Right hindlimb (tissue), 1 donor: ENCODE data around the gene DPH6.
"Not testable (repeated sequence)": the region's sequence is repeated elsewhere in the genome, so short reads cannot be mapped to it uniquely, and the experiment has no call there.

Experiments
- DNase-seq: peaks from one replicate; pipeline ENCODE4 v3.0.0-alpha.2; 2018

DPH6 gene

GRCh38 chr15:35545824-35546510 is at the start of gene DPH6:
TSS of gene DPH6 (minus strand) at chr15:35546165. CDS start at chr15:35546141, 24 bp downstream.
- DNase-seq = peak; percentile 91

GRCh38 chr15:35595656-35596055 is 49.7 kb upstream of the DPH6 start:
- DNase-seq = no peak

GRCh38 chr15:35591987-35592386 is 46.0 kb upstream of the DPH6 start:
- not testable (repeated sequence) for DNase-seq

- no peak for DNase-seq
Measured at GRCh38 chr15:35583863-35584528, 38.0 kb upstream of the DPH6 start.

- DNase-seq = no peak
Measured at GRCh38 chr15:35580606-35581005, 34.6 kb upstream of the DPH6 start.

GRCh38 chr15:35567392-35567791 is 21.4 kb upstream of the DPH6 start:
- DNase-seq = no peak

- DNase-seq = no peak
Measured at GRCh38 chr15:35566991-35567390, 21.0 kb upstream of the DPH6 start.

GRCh38 chr15:35565901-35566300 is 19.9 kb upstream of the DPH6 start:
- DNase-seq = no peak

GRCh38 chr15:35562641-35563040 is 16.7 kb upstream of the DPH6 start:
- no peak for DNase-seq

GRCh38 chr15:35561308-35561707 is 15.3 kb upstream of the DPH6 start:
- DNase-seq = no peak

- no peak for DNase-seq
Measured at GRCh38 chr15:35560870-35561269, 14.9 kb upstream of the DPH6 start.

GRCh38 chr15:35560258-35560657 is 14.3 kb upstream of the DPH6 start:
- no peak for DNase-seq

GRCh38 chr15:35559683-35560082 is 13.7 kb upstream of the DPH6 start:
- no peak for DNase-seq

GRCh38 chr15:35557544-35557943 is 11.6 kb upstream of the DPH6 start:
- no peak for DNase-seq

GRCh38 chr15:35557012-35557411 is 11.0 kb upstream of the DPH6 start:
- DNase-seq = no peak

GRCh38 chr15:35555244-35555643 is 9.3 kb upstream of the DPH6 start:
- DNase-seq = no peak

- DNase-seq = no peak
Measured at GRCh38 chr15:35550957-35551356, 5.0 kb upstream of the DPH6 start.

- DNase-seq = no peak
Measured at GRCh38 chr15:35549567-35549966, 3.6 kb upstream of the DPH6 start.

- DNase-seq = no peak
Measured at GRCh38 chr15:35548435-35548834, 2.5 kb upstream of the DPH6 start.

- DNase-seq = no peak
Measured at GRCh38 chr15:35547775-35548364, 1.9 kb upstream of the DPH6 start.

- no peak for DNase-seq
Measured at GRCh38 chr15:35546511-35547381, 781 bp upstream of the DPH6 start.

- DNase-seq = peak; percentile 65
Measured at GRCh38 chr15:35545316-35545823, 595 bp downstream of the DPH6 start.

- no peak for DNase-seq
Measured at GRCh38 chr15:35540885-35541284, 5.1 kb downstream of the DPH6 start.
